Activated T-cell treated with anti-CD3 and anti-CD28 coated beads, Interleukin-2, amount 50 U/mL, for 48 hours (primary cell): ENCODE results near the gene CHFR.
"Not testable (repeated sequence)": the region's sequence is repeated elsewhere in the genome, so short reads cannot be mapped to it uniquely, and the experiment has no call there.

Experiments used
- DNase-seq, 2 experiments: peaks; one replicate each; pipeline ENCODE4 v3.0.0-alpha.2; 2020

CHFR gene

DNA sequence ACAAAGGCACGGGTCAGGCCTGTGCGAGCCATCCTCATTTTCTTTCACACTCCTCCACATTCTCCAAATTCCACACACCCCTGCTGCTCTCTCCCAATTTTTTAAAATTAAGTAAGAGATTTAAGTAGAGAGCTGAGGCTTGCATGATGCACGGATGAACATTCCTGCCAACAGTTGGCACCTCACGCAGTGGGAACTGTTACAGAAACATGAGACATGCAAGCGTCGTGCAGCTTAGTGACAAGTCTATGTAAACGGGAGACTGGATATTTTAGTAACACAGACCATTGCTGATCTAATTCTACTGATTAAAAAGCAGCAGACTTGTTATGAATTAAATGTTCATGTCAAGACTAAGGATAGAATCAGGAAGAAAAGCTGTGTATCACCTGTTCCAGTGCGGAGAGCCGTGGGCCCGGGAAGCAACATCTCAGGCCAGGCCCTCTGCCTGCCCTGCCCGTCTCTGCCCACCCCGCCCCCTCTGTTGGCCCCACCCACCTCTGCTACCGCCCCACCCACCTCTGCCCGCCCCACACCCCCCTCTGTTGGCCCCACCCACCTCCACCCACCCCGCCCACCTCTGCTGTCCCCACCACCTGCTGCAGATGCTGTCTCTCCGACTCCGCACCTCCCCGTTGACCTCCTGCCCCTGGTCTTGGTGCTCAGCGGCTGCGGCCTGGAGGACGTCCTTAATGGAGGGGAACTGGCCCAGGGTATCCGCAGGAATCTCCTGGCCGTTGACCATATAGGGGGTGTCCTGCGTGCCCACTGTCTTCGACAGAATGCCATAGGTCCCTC, 79.9 kb downstream of the CHFR start:
- DNase-seq, result no peak

DNA sequence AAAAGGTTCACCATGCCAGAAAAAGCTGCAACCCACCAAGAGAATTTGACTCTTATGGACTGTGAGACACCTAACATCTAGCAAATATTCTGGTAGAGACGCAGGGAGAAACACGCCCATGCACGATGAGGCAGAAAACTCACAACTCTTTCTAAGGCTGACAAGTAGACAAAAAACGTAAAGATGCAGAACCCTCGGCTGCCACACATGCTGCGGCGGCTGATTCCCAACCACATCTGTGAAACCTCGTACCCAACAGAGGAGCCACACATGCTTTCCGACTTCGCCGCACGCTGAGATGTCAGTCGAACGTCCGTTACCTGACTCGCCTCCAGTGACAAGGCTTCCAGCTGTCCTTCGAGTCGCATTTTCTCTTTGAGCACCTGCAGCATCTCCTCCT, 80.5 kb downstream of the CHFR start:
- peak; percentile 59 to 68 for DNase-seq

DNA sequence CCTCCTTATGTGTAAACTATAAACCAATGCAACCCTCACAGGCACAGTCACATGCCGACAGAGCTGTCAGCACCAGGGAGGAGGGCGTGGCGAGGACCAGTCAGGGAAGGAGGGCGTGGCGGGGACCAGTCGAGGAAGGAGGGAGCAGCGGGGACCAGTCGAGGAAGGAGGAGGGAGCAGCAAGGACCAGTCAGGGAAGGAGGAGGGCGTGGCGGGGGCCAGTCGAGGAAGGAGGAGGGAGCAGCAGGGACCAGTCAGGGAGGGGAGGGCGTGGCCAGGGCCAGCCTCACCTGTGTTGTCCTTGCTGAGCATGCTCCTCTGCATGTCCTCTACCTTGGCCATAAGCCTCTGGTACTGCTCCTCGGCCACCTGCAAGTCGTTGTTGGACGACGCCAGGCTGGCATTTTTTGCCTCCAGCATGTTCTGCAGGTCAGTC, 83.0 kb downstream of the CHFR start:
- DNase-seq, result no peak

DNA sequence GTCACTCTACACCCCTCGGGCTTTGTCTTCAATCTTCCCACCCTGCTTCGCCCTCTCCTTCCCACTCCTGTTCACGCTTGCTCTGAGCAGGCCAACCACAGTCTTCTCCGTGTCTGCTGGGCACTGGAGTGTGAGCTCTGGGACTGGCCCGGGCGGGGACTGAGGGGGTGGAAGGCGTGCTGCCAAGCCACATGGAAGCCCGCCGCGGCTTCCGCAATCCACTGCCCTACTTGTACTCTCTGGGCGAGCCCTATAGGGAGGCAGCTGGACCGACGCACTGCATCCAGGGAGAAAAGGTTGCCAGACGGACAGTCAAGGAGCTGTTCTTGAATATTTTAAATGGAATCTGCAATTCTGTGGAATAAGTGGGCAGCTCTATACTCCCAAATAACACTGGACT, 83.5 kb downstream of the CHFR start:
- DNase-seq, result no peak

DNA sequence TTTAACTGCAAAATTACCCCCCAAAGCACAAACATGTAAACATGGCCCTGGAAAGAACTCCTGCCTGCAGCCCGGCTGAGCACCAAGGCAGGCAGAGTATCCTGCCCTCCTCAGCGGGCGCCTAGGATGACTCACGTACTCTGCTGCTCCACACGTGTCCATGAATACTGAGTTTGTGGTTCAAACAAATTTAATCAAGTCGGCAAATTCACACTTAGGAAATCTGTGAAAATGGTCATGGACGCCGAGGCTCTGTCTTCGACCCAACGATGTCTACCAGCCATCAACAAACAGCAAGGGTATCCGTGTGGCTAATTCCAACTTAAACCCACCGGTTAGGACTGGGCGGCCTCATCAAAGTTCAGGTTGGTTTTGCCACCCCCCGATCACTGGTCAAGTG, 84.3 kb downstream of the CHFR start:
- DNase-seq, result no peak

DNA sequence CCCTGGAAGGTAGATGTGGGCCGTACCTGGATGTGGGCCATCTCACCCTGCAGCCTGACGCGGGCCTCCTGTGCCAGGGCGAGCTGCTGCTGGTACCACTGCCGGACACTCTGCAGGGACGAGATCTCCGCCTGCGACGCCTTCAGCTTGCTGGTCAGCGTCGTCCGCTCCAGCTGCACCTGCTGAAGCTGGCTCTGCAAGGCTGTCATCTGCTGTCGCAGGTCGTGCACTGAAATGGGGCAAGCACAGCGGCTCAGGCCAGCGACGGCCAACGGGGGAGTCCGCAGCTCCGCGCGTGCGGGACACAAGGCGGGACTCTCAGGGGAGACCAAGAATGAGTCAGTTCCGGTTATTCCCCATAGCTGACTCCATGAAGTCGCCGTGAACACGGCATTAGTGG, 85.7 kb downstream of the CHFR start:
- DNase-seq, result no peak

DNA sequence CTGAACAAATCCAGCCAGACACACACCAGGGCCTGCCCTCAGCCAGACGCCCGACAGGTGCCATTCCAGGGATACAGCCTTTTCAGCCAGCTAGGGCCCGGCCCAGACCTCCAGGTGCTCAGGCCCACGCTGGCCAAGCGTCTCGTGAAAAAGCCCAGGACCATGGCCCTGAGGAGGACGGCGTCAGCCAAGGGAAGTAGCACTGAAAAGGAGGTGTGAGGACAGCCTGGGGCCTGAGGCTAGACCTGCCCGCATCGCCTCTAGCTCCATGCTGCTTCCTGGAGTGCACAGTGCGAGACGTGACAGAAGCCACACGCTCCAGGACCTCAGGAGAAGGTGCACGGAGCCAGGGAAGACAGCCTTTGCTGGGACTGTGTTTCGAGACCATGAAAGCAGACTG, 88.6 kb downstream of the CHFR start:
- DNase-seq, result no peak

DNA sequence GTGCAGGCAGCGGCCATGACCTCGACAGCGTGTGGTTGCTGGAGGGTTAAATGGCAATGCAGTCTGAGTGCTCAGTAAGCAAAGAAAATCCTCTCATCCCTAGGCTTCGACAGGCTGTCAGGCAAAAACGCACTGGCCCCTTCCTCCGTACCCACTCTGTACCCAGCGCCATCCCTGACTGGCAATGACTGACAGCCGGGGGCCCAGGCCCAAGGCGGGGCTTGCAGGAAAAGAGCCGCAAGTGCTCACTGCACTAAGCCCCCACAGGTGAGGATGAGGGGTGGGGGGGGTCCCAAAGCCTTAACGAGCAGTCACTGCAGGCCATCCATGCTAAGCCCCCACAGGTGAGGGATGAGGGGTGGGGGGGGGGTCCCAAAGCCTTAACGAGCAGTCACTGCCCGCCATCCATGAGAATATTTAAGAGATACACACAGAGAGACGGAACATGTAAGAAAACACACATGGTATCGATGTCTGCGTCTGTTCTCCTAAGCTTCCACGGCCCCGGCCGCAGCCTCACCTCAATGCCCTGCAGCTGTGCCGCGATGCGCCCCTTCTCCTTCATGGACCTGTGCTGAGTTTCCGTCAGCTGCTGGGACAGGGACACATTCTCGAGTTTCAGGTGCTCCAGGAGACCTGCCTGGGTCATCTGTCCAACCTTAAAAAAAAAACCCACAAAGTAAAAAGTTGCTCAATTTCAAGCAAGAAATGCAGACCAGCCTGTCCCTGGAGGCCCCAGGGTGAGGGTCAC, 89.4 kb downstream of the CHFR start:
- DNase-seq, result no peak

DNA sequence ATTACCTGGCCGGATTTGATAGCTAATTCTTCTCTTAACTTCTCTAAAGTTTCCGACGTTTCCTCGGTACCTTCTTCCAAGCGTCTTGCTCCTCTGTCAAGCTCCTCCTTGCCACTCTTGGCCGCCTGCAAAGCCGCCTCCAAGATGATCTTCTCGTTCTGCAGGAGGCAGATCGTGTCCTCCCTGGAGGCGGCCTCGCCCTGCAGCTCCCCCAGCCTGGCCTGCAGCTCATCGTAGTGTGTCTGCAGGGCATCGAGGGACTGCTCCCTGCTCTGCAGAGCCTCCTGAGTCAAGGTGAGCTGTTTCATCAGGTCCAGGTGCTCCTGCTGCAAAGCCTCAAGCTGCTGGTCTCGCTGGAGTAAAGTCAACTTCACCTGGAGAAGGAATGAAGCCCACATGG, 91.6 kb downstream of the CHFR start:
- no peak for DNase-seq

DNA sequence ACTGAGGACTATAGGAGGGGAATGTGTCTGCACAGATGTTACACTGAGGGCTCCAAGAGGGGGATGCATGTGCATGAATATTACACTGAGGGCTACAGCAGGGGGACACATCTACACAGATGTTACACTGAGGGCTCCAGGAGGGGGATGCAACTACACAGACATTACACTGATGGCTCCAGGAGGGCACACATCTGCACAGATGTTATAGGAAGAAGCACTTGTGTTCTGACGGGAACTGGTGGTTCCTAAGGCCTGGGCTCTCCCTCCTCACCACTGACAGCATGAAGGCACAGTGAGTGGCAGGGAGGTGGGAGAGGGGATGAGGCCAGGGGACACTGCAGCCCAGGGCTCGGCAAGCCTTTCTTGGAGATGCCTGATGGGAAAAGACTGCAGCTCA, 95.5 kb downstream of the CHFR start:
- DNase-seq, result not testable (repeated sequence)

DNA sequence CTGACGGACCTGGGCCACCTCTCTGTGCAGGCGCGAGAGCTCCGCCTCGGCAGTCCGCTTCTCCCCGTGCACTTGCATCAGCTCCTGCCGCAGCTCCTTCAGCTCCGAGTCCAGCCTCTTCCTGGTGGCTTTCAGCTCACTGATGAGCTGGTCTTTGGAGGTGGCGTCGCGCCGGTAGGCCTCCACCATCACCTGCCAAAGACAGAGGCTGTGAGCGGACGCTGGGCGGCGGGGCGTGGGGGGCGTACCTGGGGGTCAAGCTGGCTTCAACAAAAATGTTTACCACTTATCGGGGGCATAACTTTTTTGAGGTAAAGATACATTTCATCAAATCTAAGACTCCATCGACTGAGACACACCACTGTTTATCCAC, 98.3 kb downstream of the CHFR start:
- no peak for DNase-seq

DNA sequence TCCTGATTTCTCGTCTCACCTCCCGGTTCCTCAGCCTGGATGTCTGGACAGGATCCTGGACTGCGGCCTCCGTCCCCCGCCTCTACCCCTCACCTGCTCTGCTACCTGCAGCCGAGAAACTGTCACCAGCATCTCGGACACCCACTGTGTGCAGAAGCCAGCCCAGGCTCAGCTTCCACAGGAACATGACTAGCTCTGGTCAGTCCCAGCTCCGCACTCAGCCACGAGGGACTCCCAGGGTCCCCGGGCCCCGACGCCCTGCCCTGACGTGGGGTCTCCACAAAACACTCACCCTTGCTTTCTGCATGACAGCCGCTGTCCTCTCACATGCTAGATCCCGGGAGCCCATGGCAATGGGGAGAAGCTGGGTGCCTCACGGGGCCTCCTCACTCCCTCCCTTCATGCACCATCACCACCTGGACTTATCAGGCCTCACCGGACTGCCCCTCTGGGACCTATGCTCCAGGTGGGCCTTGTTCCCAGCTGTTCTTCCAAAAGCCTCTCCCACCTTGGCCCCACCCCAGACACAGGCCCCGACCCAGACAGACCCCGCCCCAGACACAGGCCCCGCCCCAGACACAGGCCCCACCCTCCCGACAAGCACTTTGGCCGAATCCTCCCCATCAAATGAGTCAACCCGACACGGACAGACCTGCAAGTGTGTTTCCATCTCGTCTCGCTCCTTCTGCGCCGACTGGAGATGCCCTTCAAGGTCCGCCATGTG, 98.9 kb downstream of the CHFR start:
- peak in 1 of 2 experiments; percentile 32 for DNase-seq

DNA sequence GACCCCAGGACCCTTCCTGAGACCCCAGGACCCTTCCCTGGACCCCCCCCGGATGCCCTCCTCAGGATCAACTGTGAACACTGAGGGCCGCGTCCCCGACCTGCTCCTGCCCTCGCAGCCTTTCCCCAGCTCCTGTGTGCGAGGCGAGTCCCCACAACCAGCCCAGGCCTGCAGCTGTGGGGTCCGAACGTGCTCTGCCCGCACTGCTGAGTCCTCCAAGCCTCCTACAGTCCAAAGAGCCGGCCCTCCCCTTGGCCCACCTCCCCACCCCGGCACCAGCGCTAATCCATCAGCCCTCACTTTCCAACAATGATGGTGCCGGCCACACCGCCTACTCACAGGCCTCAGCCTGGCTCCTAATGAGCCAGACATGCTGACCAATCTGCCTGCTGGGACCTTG, 99.5 kb downstream of the CHFR start:
- DNase-seq, result no peak

DNA sequence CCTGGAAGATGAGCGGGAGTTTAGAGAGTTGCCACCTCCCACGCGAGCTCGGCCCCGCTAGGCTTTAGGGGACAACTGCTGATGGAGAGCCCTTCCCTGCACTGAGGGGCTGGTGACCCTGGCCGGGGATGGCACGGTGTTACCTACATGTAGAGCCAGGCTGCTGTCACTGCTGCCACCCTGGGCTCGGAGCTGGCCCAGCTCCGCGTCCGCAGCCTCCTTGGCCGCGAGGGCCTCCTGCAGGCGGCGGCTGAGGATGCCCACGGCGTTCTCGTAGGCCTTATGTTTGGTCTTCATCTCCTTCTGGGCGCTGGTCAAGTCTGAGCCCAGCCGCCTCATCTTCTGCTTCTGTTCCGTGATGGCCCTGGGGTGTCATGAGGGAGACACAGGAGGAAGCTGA, 101.2 kb downstream of the CHFR start:
- DNase-seq, result no peak

DNA sequence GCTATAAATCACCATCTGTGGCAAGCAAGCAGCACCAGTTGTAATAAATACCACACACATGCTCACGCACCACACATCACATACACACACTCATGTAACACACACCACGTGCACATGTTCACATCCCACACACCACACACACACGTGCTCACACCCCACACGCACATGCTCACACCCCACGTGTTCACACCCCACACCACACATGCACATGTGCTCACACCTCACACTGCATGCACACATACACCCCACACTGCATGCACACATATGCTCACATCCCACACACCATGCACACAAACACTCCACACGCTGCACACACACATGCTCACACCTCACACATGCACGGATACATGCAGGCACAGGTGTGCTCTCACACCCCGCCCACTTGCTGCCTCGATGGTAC, 102.8 kb downstream of the CHFR start:
- no peak for DNase-seq

DNA sequence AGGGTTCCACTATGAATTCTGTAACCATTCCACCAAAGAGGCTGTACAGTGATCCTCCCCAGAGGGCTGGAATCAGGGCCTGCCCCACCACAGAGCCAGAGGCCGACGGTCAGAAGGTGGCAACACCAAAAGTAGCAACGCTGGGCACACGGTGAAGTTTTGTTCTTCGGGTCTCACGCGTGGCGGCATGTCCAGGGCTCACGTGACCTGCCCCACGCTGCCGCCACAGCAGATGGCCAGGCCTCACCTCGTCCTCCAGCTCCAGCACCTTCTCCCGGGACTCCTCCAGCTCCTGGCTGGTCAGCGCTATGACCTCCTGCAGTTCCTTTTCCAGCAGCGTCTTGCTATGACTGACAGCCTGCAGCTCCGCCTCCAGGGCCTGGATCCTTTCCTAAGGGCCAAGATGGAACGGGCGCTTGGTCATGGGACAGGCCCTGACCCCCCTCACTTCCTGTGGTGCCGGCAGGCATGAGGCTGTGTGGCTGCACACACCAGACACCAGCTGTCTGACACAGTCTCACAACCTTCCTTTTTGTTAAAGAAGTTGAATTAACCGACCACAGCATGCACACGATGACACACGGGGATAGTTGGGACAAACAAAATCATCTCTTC, 103.4 kb downstream of the CHFR start:
- DNase-seq, result no peak
